B cell (primary cell): ENCODE measurements around the gene C6orf47. TPM values are rescaled to one million over a fixed set of nuclear protein-coding genes. Genes with fewer than 3 reads are reported as not detected.
A peak's percentile ranks its signal among the peaks of the same experiment; 100 is the strongest.

Experiments
- ATAC-seq: fragments of 200-7000 bp; cut with Tn5 transposase; one replicate; pipeline ENCODE4 v1.10.0; 2021; ENCODE audit warnings: low read depth, mild to moderate bottlenecking, moderate number of reproducible peaks, moderate library complexity
- CTCF ChIA-PET: fragments of 350-600 bp; sonication (Branson Sonifier 250); formaldehyde crosslinking; loops from one replicate; lab custom pipeline; 2021; ENCODE audit warnings: antibody characterized with exemption, inconsistent platforms; lab: Charles Lee
- POLR2A ChIA-PET: fragments of 350-600 bp; sonication (Branson Sonifier 250); formaldehyde crosslinking; loops from one replicate; lab custom pipeline; 2021; ENCODE audit warnings: antibody characterized with exemption; lab: Charles Lee
- DNase-seq: peaks from one replicate; pipeline ENCODE4 v3.0.0; 2013
- H2AFZ ChIP-seq: 2 replicates; pipeline ENCODE4 v1.6.1; 2012; ENCODE audit warnings: mild to moderate bottlenecking, low read depth, low read length; ENCODE audit not compliant: insufficient read depth, poor library complexity, severe bottlenecking
- H3K27ac ChIP-seq, 2 donors: 1 replicate in 1 of 2; 2 replicates in 1 of 2; pipeline ENCODE4 v1.5.1; 2012 to 2013; ENCODE audit warnings: low read length in 2 of 2, mild to moderate bottlenecking in 2 of 2, moderate library complexity in 1 of 2
- H3K27me3 ChIP-seq, 4 experiments: fragments of 200-600 bp in 1 of 4; sonication (generic) in 1 of 4; replicated peaks in 1 of 4; 1 replicate in 2 of 4; 2 replicates in 2 of 4; pipeline versions ENCODE4 v1.6.1 to v1.7.0; 2013 to 2016; ENCODE audit warnings: low read length in 3 of 4, mild to moderate bottlenecking in 2 of 4, mixed read lengths in 1 of 4, moderate library complexity in 1 of 4; ENCODE audit not compliant: insufficient read depth in 4 of 4, control insufficient read depth in 3 of 4; ENCODE audit errors: control extremely low read depth in 1 of 4
- H3K36me3 ChIP-seq, 2 experiments: replicated peaks in 1 of 2; 1 replicate in 1 of 2; 2 replicates in 1 of 2; pipeline versions ENCODE4 v1.6.1 to v1.7.1; 2013; ENCODE audit warnings: low read length in 1 of 2; ENCODE audit not compliant: insufficient read depth in 2 of 2, control insufficient read depth in 1 of 2; ENCODE audit errors: control extremely low read depth in 1 of 2, extremely low read depth in 1 of 2
- H3K4me1 ChIP-seq, 2 donors: fragments of 200-600 bp in 1 of 2; sonication (generic) in 1 of 2; 1 replicate in 1 of 2; 2 replicates in 1 of 2; pipeline versions ENCODE4 v1.5.1 to v1.6.1; 2013 to 2017; ENCODE audit warnings: low read length in 2 of 2; ENCODE audit not compliant: control insufficient read depth in 2 of 2, insufficient read depth in 2 of 2
- H3K4me2 ChIP-seq: replicated peaks from 2 replicates; pipeline ENCODE3; 2012; ENCODE audit warnings: mild to moderate bottlenecking, low read depth, low read length; ENCODE audit not compliant: poor library complexity, severe bottlenecking
- H3K4me3 ChIP-seq, 5 experiments: fragments of 200-600 bp in 1 of 5; sonication (generic) in 1 of 5; 1 replicate in 3 of 5; 2 replicates in 2 of 5; pipeline versions ENCODE4 v1.5.1 to v1.7.0; 2011 to 2016; ENCODE audit warnings: low read length in 4 of 5, mild to moderate bottlenecking in 4 of 5, low read depth in 2 of 5, control low read depth in 1 of 5, moderate library complexity in 1 of 5; ENCODE audit not compliant: insufficient read depth in 1 of 5; ENCODE audit errors: control extremely low read depth in 1 of 5, extremely low read depth in 1 of 5
- H3K79me2 ChIP-seq: fragments of 200-600 bp; sonication (generic); one replicate; pipeline ENCODE4 v1.6.0; 2016; ENCODE audit warnings: low read length; ENCODE audit not compliant: control insufficient read depth, insufficient read depth
- H3K9ac ChIP-seq: fragments of 200-600 bp; sonication (generic); 2 replicates; pipeline ENCODE4 v1.6.1; 2017; ENCODE audit warnings: mild to moderate bottlenecking, low read length, moderate library complexity
- H3K9me3 ChIP-seq, 3 donors: one replicate each; pipeline versions ENCODE4 v1.6.1 to v1.7.1; 2013; ENCODE audit warnings: low read length in 2 of 3; ENCODE audit not compliant: control insufficient read depth in 2 of 3, insufficient read depth in 1 of 3; ENCODE audit errors: control extremely low read depth in 1 of 3
- H4K20me1 ChIP-seq: 2 replicates; pipeline ENCODE4 v1.6.0; 2012; ENCODE audit warnings: mild to moderate bottlenecking, low read length; ENCODE audit not compliant: insufficient read depth, control insufficient read depth, poor library complexity, severe bottlenecking
- H3K27ac Mint-ChIP-seq: one replicate; pipeline ENCODE4 v1.8.0; 2021; ENCODE audit warnings: mixed read lengths
- H3K27me3 Mint-ChIP-seq: one replicate; pipeline ENCODE4 v1.8.0; 2021; ENCODE audit warnings: mixed read lengths
- H3K4me1 Mint-ChIP-seq: one replicate; pipeline ENCODE4 v1.8.0; 2021; ENCODE audit warnings: mixed read lengths
- H3K4me3 Mint-ChIP-seq: one replicate; pipeline ENCODE4 v1.8.0; 2021; ENCODE audit warnings: mixed read lengths
- H3K9me3 Mint-ChIP-seq: one replicate; pipeline ENCODE4 v1.8.0; 2022; ENCODE audit warnings: mixed read lengths; ENCODE audit not compliant: insufficient read depth
- EZH2 ChIP-seq: IDR thresholded peaks from 2 replicates; pipeline ENCODE4 v1.6.1; 2012; ENCODE audit warnings: borderline replicate concordance, low read depth, mild to moderate bottlenecking, moderate library complexity, low read length; ENCODE audit not compliant: insufficient read depth, poor library complexity, severe bottlenecking
- WGBS: methylation state at CpG from one replicate; pipeline ENCODE4 v1.1.5; 2013; ENCODE audit warnings: missing lambda C conversion rate; ENCODE audit not compliant: insufficient coverage; 5-methylcytosine and 5-hydroxymethylcytosine counted together
- intact Hi-C: fragments of 100-400 bp; cut with micrococcal nuclease; formaldehyde crosslinking; loops from one replicate; pipeline ENCODE4 v1.10.0; 2022
- polyA plus RNA-seq: library from polyadenylated mRNA; depleted of rRNA; stranded (reverse); fragments of >200 nt; gene quantifications from 2 replicates; pipeline ENCODE4 v1.2.3, GENCODE V29; 2012
- total RNA-seq, 2 donors: library from RNA; stranded (reverse); fragments of 120-200 nt in 1 of 2; gene quantifications; 1 replicate in 1 of 2; 2 replicates in 1 of 2; pipeline versions ENCODE4 v1.2.3 to v1.2.4, GENCODE V29; 2013 to 2022
- TF ChIP-seq, protein P1 (sequence below): fragments of 200-600 bp; IDR thresholded peaks from one replicate; pipeline ENCODE4 v1.8.0; 2022; ENCODE audit warnings: antibody characterized with exemption, mild to moderate bottlenecking

C6orf47 gene
- total and polyA plus RNA-seq, 2 donors (not counting 1 experiment from before 2014, with no cell fraction given), result 7.6 to 34.0 TPM

DNA sequence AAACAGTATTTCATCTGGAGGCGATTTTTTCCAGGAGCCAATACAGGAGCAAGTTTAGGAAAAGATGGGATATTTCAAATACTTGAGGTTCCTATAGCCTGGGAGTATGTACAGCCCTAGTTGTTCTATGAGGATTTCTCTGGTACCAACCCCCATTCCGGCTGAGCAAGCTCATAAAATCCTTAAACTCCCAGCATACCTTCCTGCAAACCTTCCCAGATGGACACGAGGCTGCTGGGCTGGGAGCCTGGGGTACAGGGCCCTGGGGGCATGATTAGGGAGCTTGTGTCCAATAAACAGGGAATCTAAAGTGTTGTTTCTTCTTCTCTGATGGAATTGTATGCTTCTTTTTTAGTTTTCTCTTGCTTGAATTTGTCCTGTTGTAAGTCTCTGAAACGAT, 38.6 kb downstream of the C6orf47 start:
- no peak for TF ChIP-seq EZH2
- TF ChIP-seq, protein P1, sequence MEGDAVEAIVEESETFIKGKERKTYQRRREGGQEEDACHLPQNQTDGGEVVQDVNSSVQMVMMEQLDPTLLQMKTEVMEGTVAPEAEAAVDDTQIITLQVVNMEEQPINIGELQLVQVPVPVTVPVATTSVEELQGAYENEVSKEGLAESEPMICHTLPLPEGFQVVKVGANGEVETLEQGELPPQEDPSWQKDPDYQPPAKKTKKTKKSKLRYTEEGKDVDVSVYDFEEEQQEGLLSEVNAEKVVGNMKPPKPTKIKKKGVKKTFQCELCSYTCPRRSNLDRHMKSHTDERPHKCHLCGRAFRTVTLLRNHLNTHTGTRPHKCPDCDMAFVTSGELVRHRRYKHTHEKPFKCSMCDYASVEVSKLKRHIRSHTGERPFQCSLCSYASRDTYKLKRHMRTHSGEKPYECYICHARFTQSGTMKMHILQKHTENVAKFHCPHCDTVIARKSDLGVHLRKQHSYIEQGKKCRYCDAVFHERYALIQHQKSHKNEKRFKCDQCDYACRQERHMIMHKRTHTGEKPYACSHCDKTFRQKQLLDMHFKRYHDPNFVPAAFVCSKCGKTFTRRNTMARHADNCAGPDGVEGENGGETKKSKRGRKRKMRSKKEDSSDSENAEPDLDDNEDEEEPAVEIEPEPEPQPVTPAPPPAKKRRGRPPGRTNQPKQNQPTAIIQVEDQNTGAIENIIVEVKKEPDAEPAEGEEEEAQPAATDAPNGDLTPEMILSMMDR, result no peak

More for the DNA sequence above, 38.6 kb downstream of the C6orf47 start:
- Histone ChIP-seq H4K20me1 (peaks cover 6% of the 10 kb centered on the region), H3K4me3 (peak overlapping the region in 2 of 5 experiments; percentile 84 to 89), H3K36me3 (peaks cover 7 to 46% of the 10 kb centered on the region in 2 experiments), H3K9me3 (peaks cover 0 to 6% (median 0%) of the 10 kb centered on the region in 3 donors), H3K9ac (peak overlapping the region; percentile 90), H2AFZ (no peak overlapping the region), H3K4me1 (peaks cover 10 to 16% of the 10 kb centered on the region in 2 donors), H3K4me2 (peak overlapping the region; percentile 90), H3K27ac (peak overlapping the region; percentile 97 to 99), H3K79me2 (peaks cover 21% of the 10 kb centered on the region), H3K27me3 (no peaks in the 10 kb centered on the region)
- WGBS, result 30% methylated on average over 2 of the region's 4 CpGs
- intact Hi-C loops, result loop anchor here (5.0 kb wide), 3 partner anchors 185 to 335 kb away; partner anchors contain the start of genes EHMT2, LSM2, NELFE and SKIC2
- H3K4me3 Mint-ChIP-seq, result peak overlapping the region; percentile 86
- peaks cover 25% of the 10 kb centered on the region for H3K4me1 Mint-ChIP-seq
- ChIA-PET POLR2A (interaction anchor here (0.6 to 1.7 kb wide), 5 partner anchors 17 to 62 kb away, joined by 3 to 12 read pairs (median 7); no protein-coding TSS in a partner anchor), CTCF (interaction anchor here (0.8 to 2.3 kb wide), 6 partner anchors 14 to 71 kb away, joined by 3 to 11 read pairs (median 5); partner anchors contain the start of gene BAG6)
- ATAC-seq (no peak), DNase-seq (no peak)
- H3K27me3 Mint-ChIP-seq, result no peaks in the 10 kb centered on the region
- no peaks in the 10 kb centered on the region for H3K9me3 Mint-ChIP-seq
- H3K27ac Mint-ChIP-seq, result peak overlapping the region; percentile 95
